ENCODE results near the gene CHID1. TPM values are rescaled to one million over a fixed set of nuclear protein-coding genes. Genes with fewer than 3 reads are reported as not detected.

CHID1 gene
- total and polyA plus RNA-seq, 8 donors, result 35.4 to 121 (median 52.1) TPM

DNA sequence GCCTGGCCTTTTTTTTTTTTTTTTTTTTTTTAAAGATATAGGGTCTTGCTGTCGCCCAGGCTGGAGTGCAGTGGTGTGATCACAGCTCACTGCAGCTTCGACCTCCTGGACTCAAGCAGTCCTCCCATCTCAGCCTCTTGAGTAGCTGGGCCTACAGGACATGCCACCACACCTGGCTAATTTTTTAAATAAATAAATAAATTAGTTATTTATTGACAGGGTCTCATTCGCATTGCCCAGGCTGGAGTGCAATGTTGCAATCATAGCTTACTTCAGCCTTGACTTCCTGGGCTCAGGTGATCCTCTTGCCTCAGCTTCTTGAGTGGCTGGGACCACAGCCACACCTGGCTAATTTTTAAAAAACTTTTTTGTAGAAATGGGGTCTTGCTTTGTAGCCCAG is 25.6 kb upstream of the CHID1 start:
- Histone ChIP-seq H3K36me3 (peaks cover 0 to 4% (median 0%) of the 10 kb centered on the region in 4 donors), H3K27ac (no peak overlapping the region), H3K4me3 (no peak overlapping the region), H3K9me3 (no peaks in the 10 kb centered on the region), H3K27me3 (no peaks in the 10 kb centered on the region), H3K4me1 (peaks cover 15 to 59% (median 50%) of the 10 kb centered on the region in 4 donors)
- TF ChIP-seq, protein P1, sequence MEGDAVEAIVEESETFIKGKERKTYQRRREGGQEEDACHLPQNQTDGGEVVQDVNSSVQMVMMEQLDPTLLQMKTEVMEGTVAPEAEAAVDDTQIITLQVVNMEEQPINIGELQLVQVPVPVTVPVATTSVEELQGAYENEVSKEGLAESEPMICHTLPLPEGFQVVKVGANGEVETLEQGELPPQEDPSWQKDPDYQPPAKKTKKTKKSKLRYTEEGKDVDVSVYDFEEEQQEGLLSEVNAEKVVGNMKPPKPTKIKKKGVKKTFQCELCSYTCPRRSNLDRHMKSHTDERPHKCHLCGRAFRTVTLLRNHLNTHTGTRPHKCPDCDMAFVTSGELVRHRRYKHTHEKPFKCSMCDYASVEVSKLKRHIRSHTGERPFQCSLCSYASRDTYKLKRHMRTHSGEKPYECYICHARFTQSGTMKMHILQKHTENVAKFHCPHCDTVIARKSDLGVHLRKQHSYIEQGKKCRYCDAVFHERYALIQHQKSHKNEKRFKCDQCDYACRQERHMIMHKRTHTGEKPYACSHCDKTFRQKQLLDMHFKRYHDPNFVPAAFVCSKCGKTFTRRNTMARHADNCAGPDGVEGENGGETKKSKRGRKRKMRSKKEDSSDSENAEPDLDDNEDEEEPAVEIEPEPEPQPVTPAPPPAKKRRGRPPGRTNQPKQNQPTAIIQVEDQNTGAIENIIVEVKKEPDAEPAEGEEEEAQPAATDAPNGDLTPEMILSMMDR (IDR thresholded peaks at IDR 0.05), result no peak
- TF ChIP-seq POLR2AphosphoS5 (IDR thresholded peaks at IDR 0.05) (no peak), POLR2A (IDR thresholded peaks at IDR 0.05) (no peak)
- no peak for DNase-seq
- intact Hi-C loops (cut with DNase I; ENCODE audit: low total_unique reads), result no loop called here
- 89 to 97% (median 94%) methylated on average over 3 of the region's 3 CpGs for WGBS, 5 donors

GRCh38 chr11:934527-934926 is 23.9 kb upstream of the CHID1 start:
- no peak for DNase-seq
- no peak for TF ChIP-seq POLR2AphosphoS5 (IDR thresholded peaks at IDR 0.05)
- TF ChIP-seq POLR2A (IDR thresholded peaks at IDR 0.05), result no peak
- TF ChIP-seq, protein P1 (IDR thresholded peaks at IDR 0.05), result no peak
- no peak for TF ChIP-seq EP300 (IDR thresholded peaks at IDR 0.05)
- no peak overlapping the region for H3K4me3 ChIP-seq
- 76 to 82% (median 79%) methylated on average over 6 of the region's 6 CpGs for WGBS, 5 donors
- H3K27me3 ChIP-seq, result no peaks in the 10 kb centered on the region
- intact Hi-C loops (cut with DNase I; ENCODE audit: low total_unique reads), result no loop called here
- no peaks in the 10 kb centered on the region for H3K9me3 ChIP-seq
- peaks cover 8 to 60% (median 56%) of the 10 kb centered on the region in 4 donors for H3K4me1 ChIP-seq
- H3K27ac ChIP-seq, result peak overlapping the region in 2 of 5 donors; percentile 49 to 64
- peaks cover 0 to 4% (median 0%) of the 10 kb centered on the region in 4 donors for H3K36me3 ChIP-seq

GRCh38 chr11:933936-934335 is 23.3 kb upstream of the CHID1 start:
- H3K4me1 ChIP-seq, result peaks cover 14 to 66% (median 57%) of the 10 kb centered on the region in 4 donors
- H3K27ac ChIP-seq, result peak overlapping the region in 3 of 5 donors; percentile 49 to 64 (median 54)
- TF ChIP-seq, protein P1 (IDR thresholded peaks at IDR 0.05), result no peak
- no peak for TF ChIP-seq POLR2A (IDR thresholded peaks at IDR 0.05)
- TF ChIP-seq POLR2AphosphoS5 (IDR thresholded peaks at IDR 0.05), result no peak
- TF ChIP-seq EP300 (IDR thresholded peaks at IDR 0.05), result no peak
- no peak overlapping the region for H3K4me3 ChIP-seq
- 86 to 95% (median 92%) methylated on average over 7 of the region's 7 CpGs for WGBS, 5 donors
- no peaks in the 10 kb centered on the region for H3K27me3 ChIP-seq
- no peaks in the 10 kb centered on the region for H3K9me3 ChIP-seq
- H3K36me3 ChIP-seq, result peaks cover 0 to 5% (median 0%) of the 10 kb centered on the region in 4 donors
- intact Hi-C loops (cut with DNase I; ENCODE audit: low total_unique reads), result no loop called here
- DNase-seq, result no peak

DNA sequence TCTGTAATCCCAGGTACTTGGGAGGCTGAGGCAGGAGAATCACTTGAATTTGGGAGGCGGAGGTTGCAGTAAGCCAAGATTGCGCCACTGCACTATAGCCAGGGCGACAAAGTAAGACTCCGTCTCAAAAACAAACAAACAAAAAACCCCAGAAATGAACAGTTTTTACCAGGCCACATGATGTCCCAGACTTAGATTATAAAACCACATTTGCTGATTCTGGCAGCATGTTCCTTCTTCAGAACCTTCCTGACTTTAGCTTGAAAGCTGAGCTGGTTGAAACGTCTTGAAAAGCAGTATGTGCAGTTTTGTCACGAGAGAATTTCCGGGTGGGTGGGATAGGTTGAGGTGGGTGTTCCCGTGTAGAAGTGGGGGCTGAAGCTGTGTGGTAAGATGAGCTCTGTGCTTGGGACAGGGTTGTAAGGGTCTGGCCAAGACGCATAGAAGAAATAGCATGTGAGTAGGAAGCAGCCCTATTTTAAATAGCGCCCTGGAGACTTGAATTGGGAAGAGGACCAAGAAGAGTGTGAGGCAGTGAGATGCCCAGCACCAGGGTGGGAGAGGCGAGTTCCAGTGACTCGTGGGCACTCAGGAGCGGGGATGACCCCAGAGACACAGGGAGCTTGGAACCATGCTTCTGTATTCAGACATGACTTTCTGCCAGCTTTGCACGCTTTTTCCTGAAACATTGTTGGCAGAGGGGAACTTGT is 22.7 kb upstream of the CHID1 start:
- Histone ChIP-seq H3K27me3 (no peaks in the 10 kb centered on the region), H3K27ac (peak overlapping the region in 4 of 5 donors; percentile 21 to 64 (median 52)), H3K4me3 (no peak overlapping the region), H3K4me1 (peaks cover 20 to 70% (median 62%) of the 10 kb centered on the region in 4 donors), H3K36me3 (peaks cover 0 to 8% (median 0%) of the 10 kb centered on the region in 4 donors), H3K9me3 (no peaks in the 10 kb centered on the region)
- TF ChIP-seq POLR2A (IDR thresholded peaks at IDR 0.05) (no peak), POLR2AphosphoS5 (IDR thresholded peaks at IDR 0.05) (no peak), EP300 (IDR thresholded peaks at IDR 0.05) (no peak)
- TF ChIP-seq, protein P1 (IDR thresholded peaks at IDR 0.05), result no peak
- intact Hi-C loops (cut with DNase I; ENCODE audit: low total_unique reads), result no loop called here
- WGBS, 5 donors, result 56 to 71% (median 62%) methylated on average over 14 of the region's 14 CpGs
- DNase-seq, result no peak

Measured in stomach (tissue), 9 donors.